Vagina (tissue), 2 donors: ENCODE data around the gene OSM.

Experiments
- CTCF ChIP-seq, 3 experiments: fragments of 450-650 bp in 2 of 3; fragments of 200-600 bp in 1 of 3; sonication (generic) in 1 of 3; IDR thresholded peaks; one replicate each; pipeline ENCODE4 v1.5.1; 2017 to 2019; ENCODE audit warnings: antibody characterized with exemption in 3 of 3, mild to moderate bottlenecking in 2 of 3, moderate library complexity in 2 of 3
- POLR2A ChIP-seq, 2 donors: fragments of 450-650 bp; IDR thresholded peaks; one replicate each; pipeline ENCODE4 v1.6.1; 2017; ENCODE audit warnings: antibody characterized with exemption in 2 of 2, mild to moderate bottlenecking in 2 of 2, moderate library complexity in 2 of 2

GRCh38 chr22:30304495-30305244 lies 38.0 kb upstream of the OSM start:
- TF ChIP-seq CTCF (IDR thresholded peaks at IDR 0.05), result no peak
- no peak for TF ChIP-seq POLR2A (IDR thresholded peaks at IDR 0.05)
